ENCODE results near the gene RFX2. TPM values are rescaled to one million over a fixed set of nuclear protein-coding genes. Genes with fewer than 3 reads are reported as not detected.
A peak's percentile ranks its signal among the peaks of the same experiment; 100 is the strongest.

Gene RFX2
- total RNA-seq, 1 experiment from 2014 or later, result 3.7 TPM

DNA sequence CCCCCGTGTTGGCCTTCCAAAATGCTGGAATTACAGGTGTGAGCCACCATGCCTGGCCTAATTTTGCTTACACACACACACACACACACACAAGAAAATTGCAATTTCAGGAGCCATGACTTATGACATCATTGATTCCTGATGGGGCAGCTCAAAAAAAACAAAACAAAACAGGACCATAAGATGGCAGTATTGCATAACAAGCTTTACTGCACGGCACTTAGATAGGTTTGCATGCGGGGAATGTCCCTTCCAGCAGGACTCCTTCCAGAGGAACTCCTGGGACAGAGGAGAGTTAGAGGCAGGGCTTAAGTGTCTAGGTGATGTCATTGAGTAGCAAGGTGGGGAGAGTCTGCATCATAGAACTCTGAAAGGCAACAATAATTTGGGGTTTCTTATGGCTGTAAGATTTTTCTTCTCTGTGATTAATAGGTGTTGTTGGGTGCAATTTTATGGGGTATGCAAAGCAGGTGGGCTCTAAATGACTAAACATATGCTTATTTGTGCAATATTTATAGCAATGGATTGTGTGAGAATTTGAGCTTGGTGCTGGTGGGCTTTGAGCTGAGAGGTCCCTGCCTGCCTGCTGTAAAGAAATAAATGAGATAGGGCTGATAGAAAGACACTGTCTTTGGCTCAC lies 16.2 kb upstream of the RFX2 start:
- Histone ChIP-seq H4K91ac (ENCODE audit: insufficient read length, low read depth, low read length) (no peak overlapping the region), H2BK15ac (ENCODE audit: low read depth, low read length) (no peak overlapping the region), H3K79me2 (ENCODE audit: insufficient read depth, low read length) (no peaks in the 10 kb centered on the region), H4K5ac (ENCODE audit: insufficient read length, low read depth, low read length) (no peak overlapping the region), H3K79me1 (ENCODE audit: insufficient read depth, low read depth, low read length, poor library complexity, severe bottlenecking) (no peaks in the 10 kb centered on the region), H3K4ac (ENCODE audit: low read depth, low read length) (no peak overlapping the region), H3K18ac (ENCODE audit: insufficient read length, low read depth, low read length) (no peak overlapping the region), H3K56ac (ENCODE audit: insufficient read length, low read depth, low read length) (no peak overlapping the region), H3K4me1 (ENCODE audit: insufficient read depth, low read length) (no peaks in the 10 kb centered on the region), H3K9me3 (ENCODE audit: control insufficient read depth, low read depth, low read length) (no peaks in the 10 kb centered on the region), H3K23ac (ENCODE audit: insufficient read length, low read depth, low read length) (no peak overlapping the region), H3K14ac (ENCODE audit: insufficient read depth, low read length) (no peak overlapping the region), H4K8ac (replicated peaks; ENCODE audit: insufficient read length, low read depth, low read length) (no peak overlapping the region), H3K4me2 (ENCODE audit: insufficient read depth, insufficient read length, low read length) (no peak overlapping the region), H2BK5ac (ENCODE audit: insufficient read length, low read length) (no peak overlapping the region), H2AK5ac (ENCODE audit: insufficient read length, low read length) (no peak overlapping the region), H4K20me1 (ENCODE audit: control insufficient read depth, insufficient read depth, insufficient read length) (no peaks in the 10 kb centered on the region), H3K27ac (ENCODE audit: insufficient read length, low read depth, low read length) (no peak overlapping the region), H2AFZ (ENCODE audit: low read length) (no peak overlapping the region), H2BK12ac (ENCODE audit: insufficient read length, low read depth, low read length) (no peak overlapping the region), H3K23me2 (ENCODE audit: insufficient read length, low read depth, low read length, poor library complexity, severe bottlenecking) (no peaks in the 10 kb centered on the region), H3K27me3 (ENCODE audit: insufficient read depth, low read length) (no peaks in the 10 kb centered on the region), H2BK20ac (ENCODE audit: low read depth, low read length, poor library complexity, severe bottlenecking) (no peak overlapping the region), H3K9ac (ENCODE audit: extremely low read depth, insufficient read length, low read length) (no peak overlapping the region), H3T11ph (ENCODE audit: low read length) (no peak overlapping the region), H2BK120ac (ENCODE audit: low read depth, low read length, poor library complexity, severe bottlenecking) (no peak overlapping the region)
- H3K27ac Mint-ChIP-seq, result no peak overlapping the region; a peak in 1 of 7 replicates
- peaks cover 25 to 45% of the 10 kb centered on the region in 2 experiments for H3K9me3 Mint-ChIP-seq
- H3K27me3 Mint-ChIP-seq (ENCODE audit: low read depth), result peaks cover 18% of the 10 kb centered on the region
- TF ChIP-seq, protein P1, sequence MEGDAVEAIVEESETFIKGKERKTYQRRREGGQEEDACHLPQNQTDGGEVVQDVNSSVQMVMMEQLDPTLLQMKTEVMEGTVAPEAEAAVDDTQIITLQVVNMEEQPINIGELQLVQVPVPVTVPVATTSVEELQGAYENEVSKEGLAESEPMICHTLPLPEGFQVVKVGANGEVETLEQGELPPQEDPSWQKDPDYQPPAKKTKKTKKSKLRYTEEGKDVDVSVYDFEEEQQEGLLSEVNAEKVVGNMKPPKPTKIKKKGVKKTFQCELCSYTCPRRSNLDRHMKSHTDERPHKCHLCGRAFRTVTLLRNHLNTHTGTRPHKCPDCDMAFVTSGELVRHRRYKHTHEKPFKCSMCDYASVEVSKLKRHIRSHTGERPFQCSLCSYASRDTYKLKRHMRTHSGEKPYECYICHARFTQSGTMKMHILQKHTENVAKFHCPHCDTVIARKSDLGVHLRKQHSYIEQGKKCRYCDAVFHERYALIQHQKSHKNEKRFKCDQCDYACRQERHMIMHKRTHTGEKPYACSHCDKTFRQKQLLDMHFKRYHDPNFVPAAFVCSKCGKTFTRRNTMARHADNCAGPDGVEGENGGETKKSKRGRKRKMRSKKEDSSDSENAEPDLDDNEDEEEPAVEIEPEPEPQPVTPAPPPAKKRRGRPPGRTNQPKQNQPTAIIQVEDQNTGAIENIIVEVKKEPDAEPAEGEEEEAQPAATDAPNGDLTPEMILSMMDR (conservative IDR thresholded peaks at IDR 0.05), result peak; percentile 53; the same call in 2 of the 3 replicates
- no CpG with 5 or more reads among the region's 3 CpGs for WGBS (ENCODE audit: extremely low coverage, insufficient read length, low lambda C conversion rate)
- no peaks in the 10 kb centered on the region for H3K4me1 Mint-ChIP-seq
- H3K36me3 Mint-ChIP-seq (ENCODE audit: insufficient read depth in 1 of 3, low read depth in 3 of 3), result peaks cover 0 to 3% (median 2%) of the 10 kb centered on the region in 3 experiments; a peak in 4 of 7 replicates
- DNase-seq, result peak; percentile 50
- H3K4me3 Mint-ChIP-seq, result no peak overlapping the region; a peak in 1 of 5 replicates
